ENCODE data around the gene RIIAD1.
"Not testable (repeated sequence)": the region's sequence is repeated elsewhere in the genome, so short reads cannot be mapped to it uniquely, and the experiment has no call there.

RIIAD1 gene

GRCh38 chr1:151711044-151711800 is 10.1 kb upstream of the RIIAD1 start:
- no peak for DNase-seq

GRCh38 chr1:151711951-151712350 is 9.4 kb upstream of the RIIAD1 start:
- no peak for DNase-seq

- DNase-seq: no peak
These were observed 8.3 kb upstream of the RIIAD1 start for GRCh38 chr1:151713044-151713443.

- no peak for DNase-seq
These were observed 7.4 kb upstream of the RIIAD1 start for GRCh38 chr1:151713874-151714273.

GRCh38 chr1:151714820-151715725 is 6.2 kb upstream of the RIIAD1 start:
- DNase-seq: no peak

- no peak for DNase-seq
These were observed 5.5 kb upstream of the RIIAD1 start for GRCh38 chr1:151715726-151716404.

GRCh38 chr1:151716405-151716762 is 4.9 kb upstream of the RIIAD1 start:
- DNase-seq: no peak

GRCh38 chr1:151716771-151717631 is 4.3 kb upstream of the RIIAD1 start, which contains the start of gene CELF3:
CELF3 (minus strand) TSS chr1:151716803; CDS start chr1:151716020, 783 bp downstream.
- no peak for DNase-seq

- DNase-seq: no peak
These were observed 3.3 kb upstream of the RIIAD1 start for GRCh38 chr1:151718011-151718431.

- no peak for DNase-seq
These were observed 2.7 kb upstream of the RIIAD1 start for GRCh38 chr1:151718666-151719065.

GRCh38 chr1:151720125-151720524 is 1.2 kb upstream of the RIIAD1 start:
- no peak for DNase-seq

- no peak for DNase-seq
These were observed 768 bp upstream of the RIIAD1 start for GRCh38 chr1:151720554-151720953.

GRCh38 chr1:151721788-151722510 is 627 bp downstream of the RIIAD1 start:
- DNase-seq: no peak

GRCh38 chr1:151723726-151724370 is 2.5 kb downstream of the RIIAD1 start:
- DNase-seq: no peak

GRCh38 chr1:151728151-151729054 is 7.1 kb downstream of the RIIAD1 start:
- no peak for DNase-seq

GRCh38 chr1:151729157-151729965 is 8.0 kb downstream of the RIIAD1 start:
- no peak for DNase-seq

- no peak for DNase-seq
These were observed 8.6 kb downstream of the RIIAD1 start for GRCh38 chr1:151729966-151730291.

GRCh38 chr1:151733126-151733525 is 11.8 kb downstream of the RIIAD1 start:
- DNase-seq: no peak

GRCh38 chr1:151733995-151734394 is 12.7 kb downstream of the RIIAD1 start:
- DNase-seq: not testable (repeated sequence)
